M059J (cell line): Measurements from ENCODE around the gene INF2. TPM values are rescaled to one million over a fixed set of nuclear protein-coding genes. Genes with fewer than 3 reads are reported as not detected.
A peak's percentile ranks its signal among the peaks of the same experiment; 100 is the strongest.
"Not testable (repeated sequence)": the region's sequence is repeated elsewhere in the genome, so short reads cannot be mapped to it uniquely, and the experiment has no call there.

Experiments used
- DNase-seq: peaks from one replicate; pipeline ENCODE4 v3.0.0-alpha.2; 2012; ENCODE audit warnings: low read depth
- total RNA-seq: library from RNA; depleted of rRNA; stranded (reverse); fragments of >200 nt; shearing (Covaris generic); gene quantifications from 2 replicates; pipeline ENCODE4 v1.2.3, GENCODE V29; 2014

INF2 gene
- total RNA-seq, 1 experiment from 2014 or later = 25.6 TPM

GRCh38 chr14:104734991-104735779 is 45.8 kb downstream of the INF2 start:
- no peak for DNase-seq

GRCh38 chr14:104735830-104736642 is 46.6 kb downstream of the INF2 start:
- peak; percentile 65 for DNase-seq

GRCh38 chr14:104738375-104739019 is 49.1 kb downstream of the INF2 start:
- DNase-seq = no peak

- DNase-seq = no peak
Observed at GRCh38 chr14:104739026-104739425, 49.6 kb downstream of the INF2 start.

- no peak for DNase-seq
Observed at GRCh38 chr14:104739546-104740516, 50.4 kb downstream of the INF2 start.

GRCh38 chr14:104741108-104741802 is 51.8 kb downstream of the INF2 start:
- no peak for DNase-seq

GRCh38 chr14:104741803-104742251 is 52.4 kb downstream of the INF2 start:
- no peak for DNase-seq

GRCh38 chr14:104742586-104743455 is 53.4 kb downstream of the INF2 start:
- no peak for DNase-seq

GRCh38 chr14:104743461-104744380 is 54.3 kb downstream of the INF2 start:
- no peak for DNase-seq

- DNase-seq = no peak
Observed at GRCh38 chr14:104744484-104744883, 55.1 kb downstream of the INF2 start.

GRCh38 chr14:104745431-104745830 is 56.0 kb downstream of the INF2 start:
- DNase-seq = no peak

GRCh38 chr14:104746071-104746545 is 56.7 kb downstream of the INF2 start:
- no peak for DNase-seq

- no peak for DNase-seq
Observed at GRCh38 chr14:104746934-104747481, 57.6 kb downstream of the INF2 start.

GRCh38 chr14:104747876-104748275 is 58.5 kb downstream of the INF2 start:
- no peak for DNase-seq

- DNase-seq = peak; percentile 63
Observed at GRCh38 chr14:104749111-104749649, 59.8 kb downstream of the INF2 start.

GRCh38 chr14:104750056-104750752 is 60.8 kb downstream of the INF2 start:
- peak; percentile 67 for DNase-seq

- not testable (repeated sequence) for DNase-seq
Observed at GRCh38 chr14:104750753-104751057, 61.3 kb downstream of the INF2 start.
